AG08395 (cell line): ENCODE data around the gene RAP1GAP2.

Source experiments
- DNase-seq: peaks from one replicate; pipeline ENCODE4 v3.0.0; 2012; ENCODE audit warnings: mixed read lengths, low spot score

Gene RAP1GAP2

GRCh38 chr17:2947996-2948550 is 151.8 kb downstream of the RAP1GAP2 start:
- no peak for DNase-seq

- no peak for DNase-seq
Measured at GRCh38 chr17:2948721-2949468, 152.7 kb downstream of the RAP1GAP2 start.

DNA sequence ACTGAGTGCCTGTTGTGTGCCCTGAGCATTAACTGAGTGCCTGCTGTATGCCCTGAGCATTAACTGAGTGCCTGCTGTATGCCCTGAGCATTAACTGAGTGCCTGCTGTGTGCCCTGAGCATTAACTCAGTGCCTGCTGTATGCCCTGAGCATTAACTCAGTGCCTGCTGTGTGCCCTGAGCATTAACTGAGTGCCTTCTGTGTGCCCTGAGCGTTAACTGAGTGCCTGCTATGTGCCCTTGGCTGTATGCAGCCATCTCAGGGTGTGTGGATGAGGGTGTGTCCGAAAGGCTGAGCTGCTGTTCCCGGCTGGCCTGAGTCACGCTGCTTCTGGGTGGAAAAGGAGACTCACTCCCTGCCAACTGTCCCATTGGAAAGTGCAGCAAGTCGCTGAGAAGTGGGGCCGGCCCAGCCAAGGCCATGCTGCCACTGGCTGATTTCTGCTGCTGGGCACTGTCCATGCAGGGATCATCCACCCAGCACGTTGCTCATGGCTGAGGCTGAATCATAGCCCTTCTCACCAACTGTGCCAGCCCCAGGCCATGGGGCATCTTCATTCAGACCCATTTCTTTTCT is 153.3 kb downstream of the RAP1GAP2 start:
- DNase-seq: peak; percentile 92

GRCh38 chr17:2950846-2951245 is 154.6 kb downstream of the RAP1GAP2 start:
- DNase-seq: no peak

DNA sequence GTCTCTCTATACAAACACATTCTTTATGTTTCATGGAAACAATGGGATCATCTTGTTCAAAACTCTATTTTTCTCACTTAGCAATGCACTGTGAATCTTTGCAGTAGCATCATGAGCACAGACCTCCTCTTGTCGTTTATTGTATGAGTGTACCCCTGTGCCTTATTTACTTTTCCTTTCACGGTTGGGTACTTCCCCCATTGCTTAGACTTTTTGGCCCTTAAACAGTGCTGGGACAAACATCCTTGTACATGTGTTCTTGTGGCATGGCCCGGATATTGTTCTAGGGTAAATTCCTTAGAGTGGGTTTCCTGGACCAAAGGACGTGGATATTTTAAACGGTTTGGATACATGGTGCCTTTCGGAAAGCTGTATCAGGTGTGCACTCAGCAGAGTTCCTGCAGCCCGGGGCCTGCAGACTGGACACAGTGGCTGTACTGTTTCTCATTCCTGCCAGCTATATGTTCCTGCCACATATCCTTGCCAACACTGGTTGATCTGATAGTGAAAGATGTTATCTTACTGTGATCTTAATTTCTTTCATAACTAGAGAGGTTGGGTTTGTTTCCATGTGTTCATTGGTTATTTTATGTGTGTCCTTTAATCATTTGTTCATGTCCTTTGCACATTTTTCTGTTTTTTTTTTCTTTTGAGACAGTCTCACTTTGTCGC is 156.1 kb downstream of the RAP1GAP2 start:
- DNase-seq: no peak

DNA sequence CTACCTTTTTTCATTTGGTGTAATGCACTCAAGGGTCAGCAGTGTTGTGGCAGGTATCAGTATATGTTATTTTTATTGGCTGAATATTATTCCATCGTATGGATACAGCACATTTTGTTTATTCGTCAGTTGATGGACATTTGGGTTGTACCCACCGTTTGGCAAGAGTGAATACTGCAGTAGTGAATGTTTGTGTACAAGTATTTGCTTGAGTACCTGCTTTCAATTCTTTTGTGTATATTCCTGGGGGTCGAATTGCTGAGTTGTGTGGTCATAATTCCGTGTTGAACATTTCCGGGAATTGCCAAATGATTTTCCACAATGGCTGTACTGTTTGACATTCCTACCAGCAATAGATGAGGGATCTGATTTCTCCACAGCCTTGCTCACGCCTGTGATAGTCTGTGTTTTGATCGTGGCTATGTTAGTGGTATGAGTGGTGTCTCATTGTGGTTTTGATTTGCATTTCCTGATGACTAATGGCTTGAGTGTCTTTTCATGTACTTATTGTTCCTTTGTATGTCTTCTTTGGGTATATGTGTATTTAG is 158.7 kb downstream of the RAP1GAP2 start:
- peak; percentile 77 for DNase-seq

DNA sequence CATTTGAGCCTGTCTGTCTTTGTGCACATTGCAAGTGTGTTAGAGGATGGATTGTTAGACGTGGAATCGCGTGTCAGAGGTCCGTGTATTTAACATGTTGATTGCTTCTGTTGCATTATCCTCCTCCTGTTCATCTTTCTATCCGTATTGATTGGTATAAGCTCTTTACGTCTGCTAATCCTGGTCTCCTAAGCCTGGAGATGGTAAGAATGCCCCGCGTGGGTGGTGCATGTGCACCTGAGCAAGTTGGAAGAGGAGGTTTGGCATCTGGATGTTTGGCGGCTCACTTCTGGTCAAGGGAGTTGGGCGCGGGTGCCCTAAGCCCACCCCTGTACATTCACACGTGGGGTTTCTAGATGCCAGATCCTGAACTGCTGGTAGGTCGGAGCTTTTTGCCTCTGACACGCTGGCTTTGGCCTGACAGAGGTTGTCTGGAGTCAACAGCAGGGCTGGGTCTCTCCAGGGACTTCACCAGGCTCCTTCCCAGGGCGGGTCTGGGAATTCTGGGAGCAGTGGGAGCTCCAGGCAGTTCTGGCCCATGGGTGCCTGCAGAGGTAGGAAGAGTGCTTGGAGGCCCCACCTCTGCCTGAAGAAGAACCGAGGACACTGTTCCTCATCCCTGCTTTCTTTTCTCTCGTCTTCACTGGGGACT is 159.8 kb downstream of the RAP1GAP2 start:
- no peak for DNase-seq

DNA sequence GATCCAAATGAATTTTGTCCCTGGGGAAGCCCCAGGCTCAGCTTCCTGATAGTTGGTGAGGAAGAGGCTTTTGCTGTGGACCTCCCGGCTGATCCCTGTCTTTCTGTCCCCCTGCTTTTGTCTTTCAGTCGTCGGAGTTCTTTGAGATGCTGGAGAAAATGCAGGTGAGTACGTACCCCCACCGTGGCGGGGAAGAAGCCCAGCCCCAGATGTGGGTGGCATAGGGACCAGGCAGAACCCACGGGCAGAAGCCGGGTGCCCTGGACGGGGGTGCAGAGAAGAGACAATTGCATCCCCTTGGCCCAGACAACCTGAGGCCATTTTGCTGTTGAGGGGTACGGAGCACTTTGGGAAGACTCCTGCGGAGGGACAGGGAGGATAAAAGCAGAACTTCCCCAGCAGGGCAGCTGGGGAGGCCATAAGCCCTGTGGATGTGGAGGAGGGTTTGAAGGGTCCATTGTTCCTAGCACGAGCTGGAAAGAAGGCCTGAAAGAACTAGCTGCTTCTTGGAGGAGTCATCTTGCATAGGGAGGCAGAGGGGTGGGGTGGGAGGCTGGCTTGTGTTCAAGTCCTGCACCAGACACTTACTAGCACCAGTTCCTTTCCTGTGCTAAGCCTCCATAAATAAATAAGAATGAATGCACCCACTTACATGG is 161.5 kb downstream of the RAP1GAP2 start:
- no peak for DNase-seq

DNA sequence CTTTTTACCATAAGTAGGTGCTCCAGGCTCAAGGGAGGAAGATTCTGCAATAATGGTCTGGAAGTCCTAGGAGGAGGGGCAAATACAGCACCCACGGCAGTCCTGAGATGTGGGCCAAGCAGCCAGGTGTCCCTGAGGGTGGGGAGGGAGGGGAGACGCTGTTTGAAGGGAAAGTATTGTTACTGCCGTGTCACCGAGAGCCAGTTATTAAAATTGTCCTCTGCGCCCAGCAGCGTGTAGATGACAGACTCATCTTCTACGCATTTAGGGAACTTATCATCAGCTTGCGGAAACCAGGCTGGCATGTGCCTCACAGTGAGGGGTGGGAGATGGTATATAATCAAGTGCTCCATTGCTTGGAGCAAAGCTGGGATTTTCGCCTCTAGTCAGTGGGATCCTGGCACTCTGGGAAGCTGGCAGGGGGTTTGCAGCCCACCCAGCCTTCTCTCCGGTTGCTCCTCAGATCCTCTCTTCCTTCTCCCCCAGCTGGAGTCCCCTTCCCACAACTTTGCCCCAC is 162.5 kb downstream of the RAP1GAP2 start:
- DNase-seq: no peak

DNA sequence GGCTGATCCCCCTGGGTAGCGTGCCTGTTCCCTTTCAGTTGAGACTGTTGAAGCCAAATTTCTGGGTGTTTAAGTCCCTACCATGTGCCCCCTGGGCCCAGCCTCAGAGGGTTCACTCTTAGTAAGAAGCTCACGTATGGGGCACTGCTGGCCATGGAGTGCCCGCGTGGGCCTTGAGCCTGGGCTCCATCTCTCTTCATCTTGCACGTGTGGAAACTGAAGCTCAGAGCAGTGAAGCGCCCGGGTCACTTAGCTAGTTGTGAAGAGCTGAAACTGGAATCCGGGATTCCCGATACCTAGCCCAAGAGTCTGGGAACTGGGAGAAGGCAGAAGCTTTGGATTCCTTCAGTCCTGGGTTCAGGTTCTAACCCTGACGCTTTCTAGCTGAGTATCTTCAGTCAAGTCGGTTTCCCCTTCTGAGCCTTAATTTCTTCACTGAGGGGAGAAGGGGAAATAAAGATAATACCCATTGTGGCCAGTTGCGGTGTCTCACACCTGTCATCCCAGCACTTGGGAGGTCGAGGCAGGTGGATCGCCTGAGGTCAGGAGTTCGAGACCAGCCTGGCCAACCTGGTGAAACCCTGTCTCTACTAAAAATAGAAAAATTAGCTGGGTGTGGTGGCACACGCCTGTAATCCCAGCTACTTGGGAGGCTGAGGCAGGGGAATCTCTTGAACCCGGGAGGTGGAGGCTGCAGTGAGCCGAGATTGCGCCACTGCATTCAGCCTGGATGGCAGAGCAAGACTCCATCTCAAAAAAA is 163.3 kb downstream of the RAP1GAP2 start:
- DNase-seq: no peak

DNA sequence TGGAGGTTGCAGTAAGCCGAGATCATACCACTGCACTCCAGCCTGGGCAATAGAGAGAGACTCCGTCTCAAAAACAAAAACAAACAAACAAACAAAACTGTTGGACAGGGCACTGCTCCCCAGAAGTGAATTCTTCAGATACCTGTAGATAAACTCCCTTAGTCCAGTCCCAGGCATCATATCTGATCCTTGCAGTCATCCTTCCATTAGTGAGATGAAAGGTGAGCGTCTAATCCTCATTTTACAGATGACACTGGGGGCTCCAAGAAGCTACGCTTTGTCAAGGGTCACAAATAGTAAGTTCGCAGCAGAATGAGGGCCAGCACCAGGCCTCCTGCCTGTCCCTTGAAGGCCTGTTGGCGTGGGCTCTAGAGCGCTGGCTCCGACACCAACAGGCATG is 165.2 kb downstream of the RAP1GAP2 start:
- no peak for DNase-seq

DNA sequence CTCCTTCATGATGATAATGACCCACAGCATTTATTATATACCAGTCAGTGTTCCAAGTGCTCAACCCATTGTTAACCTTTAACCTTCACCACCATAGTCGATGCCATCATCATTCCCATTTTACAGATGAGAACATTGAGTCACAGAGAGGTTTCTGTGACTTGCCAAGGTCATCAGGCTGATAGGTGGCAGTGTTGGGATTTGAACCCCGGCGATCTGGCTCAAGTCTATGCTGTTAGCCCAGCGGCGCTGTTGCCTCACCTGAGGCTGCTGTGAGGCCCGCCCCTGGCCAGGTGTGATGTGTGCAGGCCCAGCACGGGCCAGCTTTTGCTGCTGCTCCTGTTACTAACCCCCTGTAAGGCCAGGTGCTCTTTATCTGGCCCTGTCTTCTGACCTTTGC is 166.0 kb downstream of the RAP1GAP2 start:
- DNase-seq: no peak

DNA sequence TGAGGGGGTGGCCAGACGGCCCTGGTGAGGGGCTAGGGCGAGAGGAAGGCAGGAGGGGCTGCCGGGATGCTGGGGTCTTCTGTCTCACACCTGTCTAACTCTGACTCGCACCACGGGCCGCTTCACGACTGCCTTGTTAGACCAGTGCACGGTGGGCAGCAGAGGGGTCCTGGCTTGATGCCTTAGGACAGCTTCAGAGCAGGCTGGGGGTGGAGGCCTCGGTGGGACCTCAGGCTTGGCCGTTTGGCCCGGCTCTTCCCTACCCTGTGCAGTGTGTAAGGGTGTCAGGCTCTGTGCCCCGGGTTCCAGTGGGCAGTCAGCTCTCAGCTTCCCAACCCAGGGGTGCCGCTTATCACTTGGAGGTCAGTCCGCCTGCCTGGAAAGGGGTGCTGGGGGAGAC is 166.5 kb downstream of the RAP1GAP2 start:
- DNase-seq: no peak

- no peak for DNase-seq
Measured at GRCh38 chr17:2963332-2964027, 167.2 kb downstream of the RAP1GAP2 start.

DNA sequence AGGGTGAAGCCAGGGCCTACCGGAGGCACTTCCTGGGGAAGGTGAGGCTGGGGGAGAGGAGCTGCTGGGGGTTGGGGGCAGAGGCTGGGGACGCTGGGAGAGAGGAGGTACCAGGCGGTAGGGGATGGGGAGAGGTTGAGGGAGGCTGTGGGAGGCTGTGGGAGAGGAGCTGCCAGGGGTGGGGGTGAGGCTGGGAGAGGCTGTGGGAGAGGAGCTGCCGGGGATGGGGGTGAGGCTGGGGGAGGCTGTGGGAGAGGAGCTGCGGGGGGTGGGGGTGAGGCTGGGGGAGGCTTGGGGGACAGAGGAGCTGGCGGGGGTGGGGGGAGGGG is 167.8 kb downstream of the RAP1GAP2 start:
- no peak for DNase-seq

DNA sequence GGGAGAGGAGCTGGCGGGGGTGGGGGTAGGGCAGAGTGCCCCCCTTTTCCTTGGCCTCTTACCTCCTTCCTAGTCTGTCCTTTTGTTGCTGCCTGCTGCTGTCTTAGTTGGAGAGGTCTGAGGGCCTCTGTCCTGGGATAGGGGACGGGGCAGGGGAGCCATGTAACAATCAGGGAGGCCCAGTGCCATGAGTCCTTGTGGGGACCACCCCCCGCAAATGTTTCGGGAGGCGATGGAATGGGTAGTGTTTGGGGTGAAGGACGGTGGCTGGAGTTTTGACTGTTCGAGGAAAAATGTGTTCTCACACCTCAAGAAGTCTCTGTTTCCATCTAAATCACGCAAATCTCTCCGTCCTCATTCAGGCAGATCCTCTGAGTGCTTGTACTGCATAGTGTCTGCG is 168.1 kb downstream of the RAP1GAP2 start:
- no peak for DNase-seq

DNA sequence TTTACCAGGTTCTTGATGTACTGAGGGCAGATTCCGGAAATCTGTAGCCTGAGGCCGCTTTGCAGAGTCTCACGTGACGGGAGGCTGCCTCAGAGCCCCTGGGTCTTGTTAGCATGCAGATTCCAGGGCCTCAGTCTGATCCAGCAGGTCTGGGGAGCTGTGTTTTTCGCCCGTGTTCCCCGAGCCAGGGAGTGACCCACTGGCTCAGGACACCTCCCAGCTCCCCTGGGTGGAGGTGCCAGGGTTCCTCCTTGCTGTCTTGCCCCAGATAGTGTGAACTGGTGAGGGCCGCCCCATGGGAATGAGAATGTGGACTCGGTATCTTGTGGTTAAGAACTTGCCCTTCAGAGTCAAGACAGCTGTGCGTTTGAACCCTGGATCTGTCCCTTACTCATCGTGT is 168.6 kb downstream of the RAP1GAP2 start:
- no peak for DNase-seq

GRCh38 chr17:2965621-2966595 is 169.7 kb downstream of the RAP1GAP2 start:
- peak; percentile 63 for DNase-seq

DNA sequence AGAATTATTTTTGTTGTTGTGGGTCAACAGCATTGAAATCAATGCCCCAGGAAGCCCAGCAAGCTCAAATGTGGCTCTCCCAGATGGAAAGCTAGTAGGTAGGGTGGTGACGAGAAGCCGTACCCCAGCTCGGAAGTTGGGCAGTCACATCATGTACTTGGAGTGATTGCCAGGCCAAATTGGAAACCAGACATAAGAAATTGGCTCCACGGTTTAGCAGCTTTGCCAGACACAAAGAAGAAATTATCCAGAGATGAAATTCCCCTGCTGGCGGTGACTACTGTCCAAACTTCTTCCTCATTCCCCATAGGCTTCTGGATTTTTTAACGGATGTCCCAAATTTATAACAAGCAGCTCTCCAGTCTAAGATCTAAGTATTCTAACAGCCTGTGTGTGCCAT is 171.3 kb downstream of the RAP1GAP2 start:
- DNase-seq: no peak
